Measurements from ENCODE around the gene TNIP3. TPM values are rescaled to one million over a fixed set of nuclear protein-coding genes. Genes with fewer than 3 reads are reported as not detected.

TNIP3 gene
- total RNA-seq, 4 donors from 2014 or later = 0.81 TPM; not detected in 3

GRCh38 chr4:121151942-121152341 lies 12.2 kb downstream of the TNIP3 start:
- no peak for ATAC-seq
- WGBS, 2 donors (ENCODE audit: low coverage in 1 of 2) = 91 to 100% methylated on average over 1 of the region's 1 CpG
- no peaks in the 10 kb centered on the region for H3K9me3 ChIP-seq
- no peak overlapping the region for H3K4me3 ChIP-seq
- TF ChIP-seq EP300 (IDR thresholded peaks at IDR 0.05) (no peak), POLR2A (IDR thresholded peaks at IDR 0.05) (no peak), POLR2AphosphoS5 (IDR thresholded peaks at IDR 0.05) (no peak), CTCF (IDR thresholded peaks at IDR 0.05) (no peak)
- H3K27me3 ChIP-seq = peaks cover 3% of the 10 kb centered on the region
- no peaks in the 10 kb centered on the region for H3K36me3 ChIP-seq
- H3K27ac ChIP-seq = no peak overlapping the region
- H3K4me1 ChIP-seq = peaks cover 0 to 1% (median 0%) of the 10 kb centered on the region in 3 donors

- no peaks in the 10 kb centered on the region for H3K4me1 ChIP-seq
- WGBS, 2 donors (ENCODE audit: low coverage in 1 of 2) = 100% methylated on average over 1 of the region's 1 CpG; no CpG with 5 or more reads in 1 of the 2 donors
- peaks cover 3% of the 10 kb centered on the region for H3K27me3 ChIP-seq
- H3K27ac ChIP-seq = no peak overlapping the region
- TF ChIP-seq CTCF (IDR thresholded peaks at IDR 0.05) (no peak), POLR2A (IDR thresholded peaks at IDR 0.05) (no peak), EP300 (IDR thresholded peaks at IDR 0.05) (no peak), POLR2AphosphoS5 (IDR thresholded peaks at IDR 0.05) (no peak)
- H3K9me3 ChIP-seq = no peaks in the 10 kb centered on the region
- no peaks in the 10 kb centered on the region for H3K36me3 ChIP-seq
- ATAC-seq = no peak
- H3K4me3 ChIP-seq = no peak overlapping the region
These were observed 13.6 kb downstream of the TNIP3 start for GRCh38 chr4:121150486-121150885.

GRCh38 chr4:121150003-121150402 lies 14.1 kb downstream of the TNIP3 start:
- TF ChIP-seq EP300 (IDR thresholded peaks at IDR 0.05) = no peak
- TF ChIP-seq POLR2AphosphoS5 (IDR thresholded peaks at IDR 0.05) = no peak
- no peak for TF ChIP-seq POLR2A (IDR thresholded peaks at IDR 0.05)
- no peak for TF ChIP-seq CTCF (IDR thresholded peaks at IDR 0.05)
- WGBS, 2 donors (ENCODE audit: low coverage in 1 of 2) = 86 to 94% methylated on average over 4 of the region's 4 CpGs
- H3K27me3 ChIP-seq = peaks cover 3% of the 10 kb centered on the region
- no peaks in the 10 kb centered on the region for H3K4me1 ChIP-seq
- no peak for ATAC-seq
- H3K27ac ChIP-seq = no peak overlapping the region
- H3K9me3 ChIP-seq = no peaks in the 10 kb centered on the region
- no peak overlapping the region for H3K4me3 ChIP-seq
- H3K36me3 ChIP-seq = no peaks in the 10 kb centered on the region

GRCh38 chr4:121148621-121149020 lies 15.5 kb downstream of the TNIP3 start:
- ATAC-seq = no peak

More at GRCh38 chr4:121148621-121149020, 15.5 kb downstream of the TNIP3 start:
- no peak overlapping the region for H3K4me3 ChIP-seq
- no peaks in the 10 kb centered on the region for H3K4me1 ChIP-seq
- H3K9me3 ChIP-seq = no peaks in the 10 kb centered on the region
- H3K27ac ChIP-seq = no peak overlapping the region
- no peaks in the 10 kb centered on the region for H3K27me3 ChIP-seq
- no peak for TF ChIP-seq CTCF (IDR thresholded peaks at IDR 0.05)
- TF ChIP-seq POLR2A (IDR thresholded peaks at IDR 0.05) = no peak
- TF ChIP-seq POLR2AphosphoS5 (IDR thresholded peaks at IDR 0.05) = no peak
- TF ChIP-seq EP300 (IDR thresholded peaks at IDR 0.05) = no peak
- H3K36me3 ChIP-seq = no peaks in the 10 kb centered on the region
